GM10266 (cell line): ENCODE results near the gene LINGO4.
"Not testable (repeated sequence)": the region's sequence is repeated elsewhere in the genome, so short reads cannot be mapped to it uniquely, and the experiment has no call there.

Experiments used
- DNase-seq: peaks from one replicate; pipeline ENCODE4 v3.0.0; 2012; ENCODE audit errors: extremely low spot score
- TF ChIP-seq, protein P1 (sequence below): IDR thresholded peaks from 2 replicates; pipeline ENCODE4 v1.5.1; 2012; ENCODE audit warnings: mild to moderate bottlenecking, low read depth; ENCODE audit not compliant: control insufficient read depth, insufficient read depth; ENCODE audit errors: missing control alignments

Gene LINGO4

DNA sequence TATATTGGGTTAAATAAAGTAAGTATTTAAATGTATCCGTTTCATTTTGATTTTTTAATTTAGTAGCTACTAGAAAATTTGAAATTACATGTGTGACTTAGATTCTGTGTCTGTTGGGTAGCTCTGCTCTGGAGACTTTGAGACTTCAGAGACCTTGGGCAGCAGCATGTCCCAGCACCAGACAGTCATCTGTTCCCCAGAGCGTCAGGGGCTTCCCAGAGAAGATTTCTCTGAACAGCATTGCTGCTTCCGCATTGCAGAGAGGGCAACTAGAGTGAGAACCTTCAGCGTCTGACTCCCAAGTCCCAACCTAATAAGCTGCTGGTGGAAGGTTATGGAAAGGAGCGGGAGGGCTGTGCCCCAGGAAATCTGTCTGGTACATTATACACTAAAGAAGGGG lies 6.6 kb downstream of the LINGO4 start:
- no peak for DNase-seq
- TF ChIP-seq, protein P1, sequence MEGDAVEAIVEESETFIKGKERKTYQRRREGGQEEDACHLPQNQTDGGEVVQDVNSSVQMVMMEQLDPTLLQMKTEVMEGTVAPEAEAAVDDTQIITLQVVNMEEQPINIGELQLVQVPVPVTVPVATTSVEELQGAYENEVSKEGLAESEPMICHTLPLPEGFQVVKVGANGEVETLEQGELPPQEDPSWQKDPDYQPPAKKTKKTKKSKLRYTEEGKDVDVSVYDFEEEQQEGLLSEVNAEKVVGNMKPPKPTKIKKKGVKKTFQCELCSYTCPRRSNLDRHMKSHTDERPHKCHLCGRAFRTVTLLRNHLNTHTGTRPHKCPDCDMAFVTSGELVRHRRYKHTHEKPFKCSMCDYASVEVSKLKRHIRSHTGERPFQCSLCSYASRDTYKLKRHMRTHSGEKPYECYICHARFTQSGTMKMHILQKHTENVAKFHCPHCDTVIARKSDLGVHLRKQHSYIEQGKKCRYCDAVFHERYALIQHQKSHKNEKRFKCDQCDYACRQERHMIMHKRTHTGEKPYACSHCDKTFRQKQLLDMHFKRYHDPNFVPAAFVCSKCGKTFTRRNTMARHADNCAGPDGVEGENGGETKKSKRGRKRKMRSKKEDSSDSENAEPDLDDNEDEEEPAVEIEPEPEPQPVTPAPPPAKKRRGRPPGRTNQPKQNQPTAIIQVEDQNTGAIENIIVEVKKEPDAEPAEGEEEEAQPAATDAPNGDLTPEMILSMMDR = no peak

DNA sequence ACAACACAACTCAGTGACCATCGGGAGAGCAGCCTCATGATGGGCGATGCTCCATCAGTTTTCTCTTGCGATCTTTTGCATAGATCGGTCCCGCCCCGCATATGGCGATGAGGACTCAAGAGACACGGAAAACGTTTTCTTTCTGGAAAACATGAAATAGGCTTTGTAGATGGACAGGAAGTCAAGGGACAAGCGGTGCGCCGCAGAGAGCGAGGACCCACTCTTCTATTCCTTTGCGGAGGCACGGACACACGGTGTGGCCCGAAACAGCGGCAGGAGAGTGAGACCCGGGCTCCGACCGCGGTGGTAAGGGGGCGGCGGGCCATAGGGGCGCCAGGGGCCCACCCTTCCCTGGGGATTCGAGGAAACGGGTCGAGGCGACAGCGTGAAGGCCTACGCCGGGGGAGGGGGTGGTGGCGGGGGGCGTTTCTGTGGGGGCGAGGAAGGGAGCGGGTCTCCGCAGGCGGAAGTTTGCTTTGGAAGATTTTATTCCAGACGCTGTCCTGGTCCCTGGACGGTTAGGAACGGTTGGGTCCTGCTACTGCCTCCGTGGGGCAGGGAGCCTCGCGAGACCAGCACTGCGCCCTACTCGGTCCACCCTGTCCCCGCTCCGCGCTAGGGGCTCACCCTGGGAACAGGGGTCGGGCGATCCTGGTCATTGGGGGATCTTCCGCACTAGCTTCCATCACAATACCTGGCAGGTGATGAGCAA lies 14.1 kb downstream of the LINGO4 start:
- TF ChIP-seq, protein P1 = no peak
- no peak for DNase-seq

GRCh38 chr1:151790071-151790939 lies 14.9 kb downstream of the LINGO4 start, which contains the start of gene TDRKH:
Gene TDRKH (minus strand): TSS chr1:151790500. CDS start chr1:151783022, 7,478 bp downstream.
- TF ChIP-seq, protein P1 = peak; percentile 59
- DNase-seq = peak; percentile 99

DNA sequence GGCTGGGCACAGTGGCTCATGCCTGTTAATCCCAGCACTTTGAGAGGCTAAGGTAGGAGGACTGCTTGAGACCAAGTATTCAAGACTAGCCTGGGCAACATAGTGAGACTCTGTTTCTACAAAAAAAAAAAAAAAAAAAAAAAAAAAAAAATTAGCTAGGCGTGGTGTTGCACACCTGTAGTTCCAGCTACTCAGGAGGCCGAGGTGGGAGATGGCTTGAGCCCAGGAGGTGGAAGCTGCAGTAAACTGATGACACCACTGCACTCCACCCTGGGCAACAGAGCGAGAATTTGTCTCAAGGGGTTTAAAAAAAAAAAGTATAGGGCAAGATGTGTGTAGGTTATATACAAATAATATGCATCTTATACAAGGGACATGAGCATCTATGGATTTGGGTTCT lies 17.5 kb downstream of the LINGO4 start:
- DNase-seq = no peak
- TF ChIP-seq, protein P1 = no peak

DNA sequence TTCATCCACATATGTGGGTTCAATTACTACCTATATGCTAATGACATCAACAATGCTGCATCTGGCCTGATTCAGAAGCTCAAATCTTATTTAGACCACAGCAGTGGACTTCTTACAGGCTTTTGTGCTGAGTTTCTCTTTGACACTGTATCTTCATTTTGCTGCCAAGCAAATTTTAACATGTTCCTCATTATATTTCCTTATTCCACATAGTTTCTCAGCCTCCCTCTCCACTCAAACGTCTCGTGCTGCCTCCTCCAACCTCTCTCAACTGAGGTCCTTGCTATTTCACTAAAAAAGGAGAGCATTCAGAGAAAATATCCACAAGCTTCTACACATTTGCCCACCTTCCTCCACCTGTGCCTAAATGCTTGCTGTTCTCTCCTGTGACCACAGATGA lies 21.4 kb downstream of the LINGO4 start:
- TF ChIP-seq, protein P1 = no peak
- no peak for DNase-seq

DNA sequence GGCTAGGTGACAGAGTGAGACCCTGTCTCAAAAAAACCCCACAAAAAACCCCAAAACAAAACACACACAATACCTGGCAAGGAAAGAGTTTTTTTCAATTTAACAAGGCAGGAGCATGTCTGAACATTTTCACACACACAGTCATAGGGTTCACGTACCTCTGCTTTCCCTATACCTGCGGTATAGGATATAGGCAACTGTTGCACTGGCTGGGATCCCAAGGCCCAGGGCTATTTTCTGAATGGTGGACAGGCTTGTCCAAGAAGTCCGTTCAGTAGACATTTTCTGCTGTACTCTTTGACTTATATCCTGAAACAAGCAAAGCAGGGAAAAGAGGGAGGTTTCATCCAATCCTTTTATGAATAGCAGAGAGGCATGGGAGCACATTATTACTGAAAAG lies 22.5 kb downstream of the LINGO4 start:
- TF ChIP-seq, protein P1 = no peak
- DNase-seq = no peak

DNA sequence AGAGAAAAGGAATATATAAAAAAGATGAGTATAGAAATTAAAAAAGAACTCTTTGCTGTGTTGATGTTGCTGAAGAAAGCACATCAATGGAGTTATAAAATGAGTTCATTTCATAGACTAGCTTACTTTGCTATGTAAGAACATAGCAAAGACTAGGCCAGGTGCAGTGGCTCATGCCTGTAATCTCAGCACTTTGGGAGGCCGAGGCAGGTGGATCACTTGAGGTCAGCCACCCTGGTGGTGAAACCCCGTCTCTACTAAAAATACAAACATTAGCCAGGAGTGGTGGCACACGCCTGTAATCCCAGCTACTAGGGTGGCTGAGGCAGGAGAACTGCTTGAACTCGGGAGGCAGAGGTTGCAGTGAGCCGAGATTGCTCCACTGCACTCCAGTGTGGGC lies 23.2 kb downstream of the LINGO4 start:
- DNase-seq = not testable (repeated sequence)

GRCh38 chr1:151780736-151781135 lies 24.5 kb downstream of the LINGO4 start:
- DNase-seq = not testable (repeated sequence)
